C4-2B (cell line): Measurements from ENCODE around the gene ZNRD2.

Experiments used
- H3K27ac ChIP-seq: fragments of 450-650 bp; 2 replicates; pipeline ENCODE4 v1.5.1; 2017
- CTCF ChIP-seq: fragments of 450-650 bp; conservative IDR thresholded peaks from 2 replicates; pipeline ENCODE4 v1.5.1; 2017; ENCODE audit warnings: mild to moderate bottlenecking
- ZFX ChIP-seq: fragments of 450-650 bp; IDR thresholded peaks from 2 replicates; pipeline ENCODE4 v1.6.1; 2017

ZNRD2 gene

GRCh38 chr11:65584106-65584505 lies 13.8 kb downstream of the ZNRD2 start:
- H3K27ac ChIP-seq: no peak overlapping the region
- TF ChIP-seq ZFX: no peak
- TF ChIP-seq CTCF: no peak

GRCh38 chr11:65584723-65585171 lies 14.5 kb downstream of the ZNRD2 start:
- no peak for TF ChIP-seq ZFX
- no peak for TF ChIP-seq CTCF
- H3K27ac ChIP-seq: no peak overlapping the region

GRCh38 chr11:65585396-65586246 lies 15.3 kb downstream of the ZNRD2 start:
- TF ChIP-seq ZFX (no peak), CTCF (no peak)
- no peak overlapping the region for H3K27ac ChIP-seq

GRCh38 chr11:65586247-65586630 lies 16.0 kb downstream of the ZNRD2 start:
- no peak for TF ChIP-seq CTCF
- TF ChIP-seq ZFX: no peak
- no peak overlapping the region for H3K27ac ChIP-seq

GRCh38 chr11:65586676-65587075 lies 16.4 kb downstream of the ZNRD2 start:
- TF ChIP-seq CTCF: no peak
- TF ChIP-seq ZFX: no peak
- H3K27ac ChIP-seq: no peak overlapping the region

GRCh38 chr11:65588199-65589054 lies 18.1 kb downstream of the ZNRD2 start:
- no peak for TF ChIP-seq ZFX
- no peak; the same call in 1 of the 2 replicates for TF ChIP-seq CTCF
- H3K27ac ChIP-seq: no peak overlapping the region
